Measurements from ENCODE around the gene GALNT2. TPM values are rescaled to one million over a fixed set of nuclear protein-coding genes. Genes with fewer than 3 reads are reported as not detected.

The GALNT2 gene
- total RNA-seq, result 17.2 TPM

DNA sequence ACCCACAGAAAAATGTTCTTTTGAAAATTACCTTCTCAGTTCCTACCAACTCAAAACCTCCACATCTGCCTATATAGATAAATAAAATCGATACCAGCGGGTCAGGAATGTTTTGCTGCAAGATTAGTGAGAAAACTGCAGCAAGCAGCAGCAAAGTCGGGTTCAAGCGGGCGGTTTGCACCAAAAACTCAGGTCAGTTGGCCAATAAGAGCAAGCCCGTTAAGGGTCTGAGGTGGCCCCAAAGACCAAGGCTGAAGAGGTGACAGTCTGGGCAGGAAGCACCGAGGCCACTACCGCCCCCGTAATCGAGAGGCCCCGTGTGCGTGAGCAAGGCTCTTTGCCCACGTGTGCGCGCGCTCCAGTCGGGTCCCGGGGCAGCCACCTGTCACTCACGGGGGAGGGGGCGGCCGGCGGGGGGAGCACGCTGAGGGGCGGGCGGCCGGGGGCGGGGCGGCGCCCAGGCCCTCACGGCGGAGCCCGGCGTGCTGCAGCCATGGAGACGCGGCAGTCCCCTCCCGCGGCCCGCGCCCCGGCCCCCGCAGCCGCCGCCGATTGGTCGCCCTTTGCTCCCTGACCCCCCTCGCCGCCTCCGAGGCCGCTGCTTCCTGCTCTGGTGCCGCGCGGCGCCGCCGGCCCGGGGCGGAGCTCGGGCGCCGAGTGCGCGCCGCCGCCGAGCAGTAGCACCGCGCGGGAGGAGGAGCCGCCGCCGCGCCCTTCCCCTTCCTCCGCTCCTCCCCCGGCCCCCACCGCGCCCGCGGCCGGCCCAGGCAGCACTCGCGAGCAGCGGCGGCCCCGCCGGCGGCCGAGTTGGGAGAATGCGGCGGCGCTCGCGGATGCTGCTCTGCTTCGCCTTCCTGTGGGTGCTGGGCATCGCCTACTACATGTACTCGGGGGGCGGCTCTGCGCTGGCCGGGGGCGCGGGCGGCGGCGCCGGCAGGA lies at the start of gene GALNT2:
TSS of gene GALNT2 (plus strand) at position 773 of the 939 bp plus-strand sequence. CDS start at position 816, 43 bp downstream.
- peaks cover 30% of the 10 kb centered on the region for H3K4me1 ChIP-seq (ENCODE audit: insufficient read depth, low read length)
- peak within 1 kb of the TSS; percentile 69 for H3K4me3 ChIP-seq (ENCODE audit: low read length)
- no peaks in the 10 kb centered on the region for H3K9me3 ChIP-seq (ENCODE audit: low read depth, low read length)
- H3K27me3 ChIP-seq (ENCODE audit: insufficient read depth, low read length), result no peaks in the 10 kb centered on the region

DNA sequence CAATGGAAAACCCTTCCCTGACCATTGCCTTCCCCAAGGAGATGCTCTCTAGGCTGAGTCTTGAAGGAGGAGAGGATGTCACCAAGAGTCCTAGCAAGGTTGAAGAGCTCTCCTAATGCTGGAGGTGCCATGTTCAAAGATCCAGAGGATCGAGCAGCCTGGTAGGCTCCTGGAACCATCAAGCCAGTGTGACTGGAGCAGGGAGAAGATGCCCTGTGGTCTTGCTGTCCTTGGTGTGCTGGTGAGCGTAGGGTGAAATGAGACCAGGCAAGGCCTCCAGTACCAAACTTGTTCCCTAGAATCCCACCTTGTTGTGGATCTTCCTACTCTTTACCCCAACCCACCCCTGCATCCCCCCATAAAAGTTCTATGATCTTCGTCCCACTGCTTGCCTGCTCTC lies 46.6 kb upstream of the GALNT2 start:
- H3K9me3 ChIP-seq (ENCODE audit: low read depth, low read length), result no peaks in the 10 kb centered on the region
- H3K4me1 ChIP-seq (ENCODE audit: insufficient read depth, low read length), result no peaks in the 10 kb centered on the region
- no peak overlapping the region for H3K4me3 ChIP-seq (ENCODE audit: low read length)
- H3K27me3 ChIP-seq (ENCODE audit: insufficient read depth, low read length), result no peaks in the 10 kb centered on the region

DNA sequence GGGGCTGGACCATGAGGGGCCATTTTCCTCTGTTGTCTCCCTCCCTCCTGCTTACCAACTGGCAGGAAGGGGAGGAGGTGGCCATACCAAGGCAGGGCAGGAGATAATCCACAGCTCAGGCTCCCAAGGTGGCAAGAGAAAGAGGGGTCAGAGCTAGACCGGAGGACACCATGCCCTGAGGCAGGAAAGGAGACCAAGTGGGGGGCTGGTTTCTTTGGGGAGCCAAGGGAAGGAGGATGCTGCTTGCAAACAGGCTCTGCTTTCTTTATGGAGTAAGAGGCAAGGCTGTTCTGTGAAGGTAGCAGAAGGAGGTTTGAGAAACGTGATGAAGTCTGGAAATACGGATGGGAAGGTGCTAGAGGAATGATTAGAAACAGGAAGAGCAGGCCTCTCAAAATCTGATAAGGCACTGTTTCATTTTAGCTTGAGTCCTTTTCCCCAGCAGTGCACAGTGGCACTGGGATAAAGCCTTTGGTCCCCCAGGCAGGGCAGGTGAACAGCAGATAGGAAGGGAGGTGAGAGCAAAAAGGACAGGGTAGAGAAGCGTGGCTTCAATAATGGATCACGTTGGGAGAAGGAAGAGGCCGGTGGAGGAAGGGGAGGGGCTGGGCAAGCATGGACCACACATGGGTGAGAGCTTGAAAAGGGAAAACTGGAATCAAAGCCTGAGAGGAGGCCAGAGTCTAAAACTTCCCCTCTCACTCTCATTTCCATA lies 44.2 kb upstream of the GALNT2 start:
- Histone ChIP-seq H3K27me3 (ENCODE audit: insufficient read depth, low read length) (no peaks in the 10 kb centered on the region), H3K4me1 (ENCODE audit: insufficient read depth, low read length) (no peaks in the 10 kb centered on the region), H3K9me3 (ENCODE audit: low read depth, low read length) (no peaks in the 10 kb centered on the region), H3K4me3 (ENCODE audit: low read length) (no peak overlapping the region)

DNA sequence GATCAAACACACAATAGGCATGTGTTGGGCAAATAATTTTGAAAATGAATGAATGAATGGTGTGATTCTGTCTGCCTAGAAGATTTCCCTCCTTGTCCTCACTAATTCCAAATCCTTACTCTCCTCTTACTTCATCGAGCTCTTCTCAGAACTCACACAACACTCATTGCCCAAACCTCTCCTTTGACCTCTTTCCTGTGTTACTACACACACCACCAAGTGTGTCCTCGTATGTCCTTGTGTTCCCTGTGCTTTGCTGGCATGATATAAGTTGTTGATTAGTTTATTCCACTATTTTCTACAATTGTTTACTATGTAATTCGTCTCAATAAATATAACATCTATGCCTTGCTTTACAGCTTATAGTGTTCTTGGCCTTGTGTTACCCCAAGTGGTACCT lies 41.4 kb upstream of the GALNT2 start:
- no peaks in the 10 kb centered on the region for H3K9me3 ChIP-seq (ENCODE audit: low read depth, low read length)
- no peak overlapping the region for H3K4me3 ChIP-seq (ENCODE audit: low read length)
- H3K4me1 ChIP-seq (ENCODE audit: insufficient read depth, low read length), result peaks cover under 1% of the 10 kb centered on the region
- no peaks in the 10 kb centered on the region for H3K27me3 ChIP-seq (ENCODE audit: insufficient read depth, low read length)

DNA sequence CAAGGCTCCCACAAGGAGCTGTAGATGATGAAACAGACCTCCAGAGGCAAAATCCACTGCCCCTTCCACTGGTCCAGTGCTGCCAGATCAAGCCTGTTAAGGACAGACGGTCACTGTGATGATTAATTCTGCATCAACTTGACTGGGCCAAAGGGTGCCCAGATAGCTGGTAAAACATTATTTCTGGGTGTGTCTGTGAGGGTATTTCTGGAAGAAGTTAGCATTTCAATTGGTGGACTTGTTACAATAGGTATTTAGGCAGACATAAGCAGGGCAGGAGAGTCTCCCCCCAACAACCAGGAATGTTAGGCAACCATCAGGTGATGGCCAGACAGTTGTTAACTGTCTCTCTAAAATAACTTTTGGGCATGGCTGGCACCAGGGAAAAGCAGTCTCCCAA lies 40.9 kb upstream of the GALNT2 start:
- H3K9me3 ChIP-seq (ENCODE audit: low read depth, low read length), result no peaks in the 10 kb centered on the region
- H3K4me3 ChIP-seq (ENCODE audit: low read length), result no peak overlapping the region
- no peaks in the 10 kb centered on the region for H3K27me3 ChIP-seq (ENCODE audit: insufficient read depth, low read length)
- H3K4me1 ChIP-seq (ENCODE audit: insufficient read depth, low read length), result peaks cover 5% of the 10 kb centered on the region

DNA sequence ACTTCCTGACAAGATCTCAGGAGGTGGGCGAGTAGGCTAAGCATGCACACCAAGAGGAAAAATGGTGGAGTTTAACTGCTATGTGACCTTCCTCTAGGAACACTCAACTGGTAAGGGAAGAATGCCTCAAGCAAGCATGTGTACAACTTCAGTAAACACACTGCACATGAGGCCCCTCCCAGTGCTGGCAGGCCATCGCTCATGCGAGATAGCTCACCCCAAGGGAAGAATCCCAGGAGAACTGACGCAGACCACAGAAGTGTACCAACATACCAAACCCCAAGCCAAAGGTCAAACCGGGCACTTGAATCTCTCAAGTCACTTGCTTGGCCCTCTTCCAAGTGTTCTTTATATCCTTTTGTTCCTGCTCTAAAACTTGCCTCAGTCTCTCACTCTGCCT lies 40.5 kb upstream of the GALNT2 start:
- Histone ChIP-seq H3K27me3 (ENCODE audit: insufficient read depth, low read length) (no peaks in the 10 kb centered on the region), H3K4me1 (ENCODE audit: insufficient read depth, low read length) (peaks cover 5% of the 10 kb centered on the region), H3K9me3 (ENCODE audit: low read depth, low read length) (no peaks in the 10 kb centered on the region), H3K4me3 (ENCODE audit: low read length) (no peak overlapping the region)

DNA sequence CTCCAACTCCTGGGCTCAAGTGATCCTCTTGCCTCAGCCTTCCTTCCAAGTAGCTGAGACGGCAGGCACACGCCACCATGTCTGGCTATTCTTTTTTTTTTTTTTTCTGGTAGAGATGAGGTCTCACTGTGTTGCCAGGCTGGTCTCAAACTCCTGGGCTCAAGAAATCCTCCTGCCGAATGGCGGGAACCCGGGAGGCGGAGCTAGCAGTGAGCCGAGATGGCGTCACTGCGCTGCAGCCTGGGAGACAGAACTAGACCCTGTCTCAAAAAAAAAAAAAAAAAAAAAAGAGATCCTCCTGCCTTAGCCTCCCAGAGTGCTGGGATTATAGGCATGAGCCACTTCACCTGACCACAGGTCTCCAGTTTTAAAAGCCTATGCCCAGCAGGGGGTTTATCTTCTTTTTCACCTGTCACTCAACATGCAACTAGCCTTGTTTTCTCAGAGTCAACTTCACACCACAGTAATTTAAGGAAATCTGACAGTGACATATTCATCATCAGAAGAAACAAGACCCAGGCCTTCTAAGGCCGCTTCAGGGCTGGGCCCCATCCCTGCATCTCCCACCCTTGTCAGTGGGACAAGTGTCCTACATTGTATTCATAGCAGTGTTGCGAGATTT lies 38.3 kb upstream of the GALNT2 start:
- Histone ChIP-seq H3K4me1 (ENCODE audit: insufficient read depth, low read length) (peaks cover 5% of the 10 kb centered on the region), H3K9me3 (ENCODE audit: low read depth, low read length) (no peaks in the 10 kb centered on the region), H3K4me3 (ENCODE audit: low read length) (no peak overlapping the region), H3K27me3 (ENCODE audit: insufficient read depth, low read length) (no peaks in the 10 kb centered on the region)

DNA sequence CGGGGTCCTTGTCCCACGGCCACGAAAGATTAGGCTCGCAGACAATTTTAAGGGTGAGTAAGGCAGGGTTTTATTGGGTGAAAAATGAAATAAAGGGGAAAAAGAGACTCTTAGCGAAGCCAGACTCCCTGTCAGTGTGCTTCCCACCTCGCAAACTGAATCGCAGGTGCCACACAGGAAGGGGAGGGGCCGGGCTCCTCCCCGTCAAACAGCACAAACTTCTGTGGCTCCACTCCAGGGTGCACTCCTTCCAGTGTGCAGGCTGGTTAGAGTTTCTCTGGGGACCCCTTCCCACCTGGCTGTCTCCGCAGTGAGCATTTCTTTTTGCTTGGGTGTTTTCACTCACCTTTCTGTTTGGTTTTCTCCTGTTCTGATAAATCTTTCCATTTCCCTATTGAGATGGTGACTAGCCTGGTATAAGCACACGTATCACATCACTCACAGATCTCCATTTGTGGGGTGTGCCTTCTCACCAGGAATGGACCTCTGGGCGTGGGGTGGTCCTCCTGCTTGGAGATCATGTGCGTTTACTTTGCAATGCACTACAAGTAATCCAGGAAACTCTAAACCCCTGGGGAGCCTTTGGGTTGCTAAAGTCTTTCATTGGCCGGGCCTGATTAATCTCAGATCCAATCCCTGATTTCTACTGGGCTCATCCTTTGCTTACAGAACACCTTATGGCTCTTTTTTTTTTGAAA lies 37.6 kb upstream of the GALNT2 start:
- Histone ChIP-seq H3K4me1 (ENCODE audit: insufficient read depth, low read length) (peaks cover 5% of the 10 kb centered on the region), H3K9me3 (ENCODE audit: low read depth, low read length) (no peaks in the 10 kb centered on the region), H3K27me3 (ENCODE audit: insufficient read depth, low read length) (no peaks in the 10 kb centered on the region), H3K4me3 (ENCODE audit: low read length) (no peak overlapping the region)

DNA sequence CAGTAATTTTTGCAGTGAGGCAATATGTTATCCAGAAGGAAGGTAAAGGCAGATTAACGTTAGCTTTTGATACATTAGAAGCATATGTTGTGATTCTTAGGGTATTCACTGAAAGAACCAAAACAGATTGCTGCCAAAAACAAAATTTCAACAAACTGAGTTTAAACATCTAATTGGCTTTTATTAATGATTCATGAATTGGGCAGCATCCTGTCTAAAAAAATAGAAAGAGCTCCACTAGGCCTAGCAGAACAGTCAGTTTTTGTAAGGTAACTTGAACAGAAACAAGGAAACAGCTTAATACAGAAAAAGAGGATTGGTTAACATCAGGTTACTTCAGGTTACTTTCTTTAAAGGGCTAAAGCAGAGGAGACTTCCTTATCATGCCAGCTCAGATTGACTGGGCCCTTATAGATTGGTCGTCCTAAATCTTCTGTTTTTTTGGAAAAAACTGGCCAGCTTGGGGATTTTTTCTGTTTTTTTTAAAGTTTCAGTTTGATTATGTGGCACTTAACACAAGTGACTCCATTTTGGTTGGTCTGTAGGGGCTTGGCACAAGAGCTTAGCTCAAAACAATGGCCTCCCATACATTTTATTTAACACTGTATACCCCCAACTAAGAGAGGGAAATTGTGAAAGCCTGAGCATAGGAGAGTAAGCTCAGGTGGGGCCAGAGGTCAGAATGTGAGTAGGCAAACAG lies 36.8 kb upstream of the GALNT2 start:
- H3K27me3 ChIP-seq (ENCODE audit: insufficient read depth, low read length), result no peaks in the 10 kb centered on the region
- no peak overlapping the region for H3K4me3 ChIP-seq (ENCODE audit: low read length)
- peaks cover under 1% of the 10 kb centered on the region for H3K9me3 ChIP-seq (ENCODE audit: low read depth, low read length)
- peaks cover 5% of the 10 kb centered on the region for H3K4me1 ChIP-seq (ENCODE audit: insufficient read depth, low read length)

DNA sequence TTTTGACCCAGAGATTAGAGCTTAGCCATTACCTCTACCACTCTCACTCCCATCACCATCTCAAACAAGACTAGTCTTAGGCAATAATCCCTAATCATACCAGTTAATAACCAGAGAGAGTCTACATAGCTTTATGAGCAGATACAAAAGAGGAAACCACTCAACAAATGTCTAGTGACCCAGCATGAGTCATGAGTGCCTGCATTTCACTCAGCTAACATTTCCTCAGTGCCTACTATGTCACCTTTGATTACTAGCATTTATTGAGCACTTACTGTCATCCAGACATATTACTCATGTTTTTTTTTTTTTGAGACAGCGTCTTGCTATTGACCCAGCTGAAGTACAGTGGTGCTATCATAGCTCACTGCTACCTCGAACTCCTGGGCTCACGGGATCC lies 35.9 kb upstream of the GALNT2 start:
- Histone ChIP-seq H3K4me1 (ENCODE audit: insufficient read depth, low read length) (peaks cover 5% of the 10 kb centered on the region), H3K4me3 (ENCODE audit: low read length) (no peak overlapping the region), H3K9me3 (ENCODE audit: low read depth, low read length) (peaks cover 10% of the 10 kb centered on the region), H3K27me3 (ENCODE audit: insufficient read depth, low read length) (no peaks in the 10 kb centered on the region)

DNA sequence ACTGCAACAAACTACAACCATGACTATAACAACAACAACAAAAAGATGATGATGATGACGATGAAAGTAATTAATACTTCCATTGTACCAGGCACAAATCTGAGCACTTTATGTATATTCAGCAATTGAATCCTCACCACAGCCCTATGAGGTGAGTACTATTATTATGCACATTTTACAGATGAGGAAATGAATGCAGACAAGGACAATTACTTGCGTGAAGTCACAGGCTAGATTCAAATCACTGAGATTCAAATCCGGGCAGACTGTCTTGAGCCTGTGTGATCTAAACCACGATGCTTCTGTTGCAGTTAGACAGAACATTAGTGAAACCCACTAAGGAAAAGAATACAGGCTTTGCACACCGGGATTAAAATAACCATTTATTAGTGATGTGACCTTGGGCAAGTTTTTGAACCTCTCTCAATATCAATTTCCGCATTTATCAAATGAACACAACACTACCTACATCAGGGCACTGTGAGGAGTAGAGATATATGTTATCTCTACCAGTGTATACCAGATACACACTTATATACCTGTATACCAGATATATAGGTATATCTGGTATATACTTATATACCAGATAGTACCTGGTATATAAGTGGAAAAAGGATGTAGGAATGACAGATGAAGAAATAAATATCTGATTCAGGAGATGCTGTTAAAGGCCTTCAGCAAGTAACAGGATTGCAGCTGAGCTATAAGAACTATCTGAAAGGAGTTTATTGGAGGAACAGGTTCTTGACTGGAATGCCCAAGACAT lies 34.3 kb upstream of the GALNT2 start:
- Histone ChIP-seq H3K9me3 (ENCODE audit: low read depth, low read length) (peaks cover 11% of the 10 kb centered on the region), H3K4me3 (ENCODE audit: low read length) (no peak overlapping the region), H3K4me1 (ENCODE audit: insufficient read depth, low read length) (peaks cover 5% of the 10 kb centered on the region), H3K27me3 (ENCODE audit: insufficient read depth, low read length) (no peaks in the 10 kb centered on the region)

DNA sequence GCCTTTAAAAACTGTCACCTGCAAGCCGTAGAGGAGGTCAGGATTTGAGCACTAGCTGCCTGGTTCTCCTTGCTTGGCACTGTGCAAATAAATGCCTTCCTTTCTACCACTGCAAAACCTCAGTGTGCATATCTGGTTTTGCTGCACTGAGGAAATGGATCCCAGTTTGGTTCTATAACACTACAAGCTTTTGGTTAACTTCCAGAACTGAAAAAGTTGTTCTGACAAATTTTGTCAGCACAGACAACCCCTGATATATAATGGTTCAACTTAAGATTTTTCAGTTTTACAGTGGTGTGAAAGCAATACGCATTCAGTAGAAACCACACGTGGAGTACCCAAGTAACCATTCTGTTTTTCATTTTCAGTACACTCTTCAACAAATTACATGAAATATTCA lies 29.8 kb upstream of the GALNT2 start:
- Histone ChIP-seq H3K4me3 (ENCODE audit: low read length) (no peak overlapping the region), H3K27me3 (ENCODE audit: insufficient read depth, low read length) (no peaks in the 10 kb centered on the region), H3K9me3 (ENCODE audit: low read depth, low read length) (peaks cover 11% of the 10 kb centered on the region), H3K4me1 (ENCODE audit: insufficient read depth, low read length) (no peaks in the 10 kb centered on the region)

DNA sequence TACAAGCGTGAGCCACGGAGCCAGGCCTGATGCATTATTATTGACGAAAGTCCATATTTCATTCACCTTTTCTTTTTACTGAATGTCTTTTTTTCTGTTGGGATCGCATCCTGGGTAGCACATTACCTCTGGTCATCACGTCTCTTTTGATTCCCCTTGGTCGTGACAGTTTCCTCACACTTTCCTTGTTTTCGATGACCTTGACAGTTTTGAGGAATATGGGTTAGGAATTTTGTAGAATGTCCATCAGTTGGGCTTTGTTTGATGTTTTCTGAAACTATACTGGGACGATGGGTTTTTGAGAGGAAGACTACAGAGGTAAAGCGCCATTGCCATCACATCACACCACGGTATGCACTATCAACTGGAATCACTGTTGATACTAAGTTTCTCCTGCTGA lies 26.6 kb upstream of the GALNT2 start:
- H3K4me1 ChIP-seq (ENCODE audit: insufficient read depth, low read length), result peaks cover 4% of the 10 kb centered on the region
- H3K9me3 ChIP-seq (ENCODE audit: low read depth, low read length), result peaks cover 9% of the 10 kb centered on the region
- no peaks in the 10 kb centered on the region for H3K27me3 ChIP-seq (ENCODE audit: insufficient read depth, low read length)
- H3K4me3 ChIP-seq (ENCODE audit: low read length), result no peak overlapping the region

DNA sequence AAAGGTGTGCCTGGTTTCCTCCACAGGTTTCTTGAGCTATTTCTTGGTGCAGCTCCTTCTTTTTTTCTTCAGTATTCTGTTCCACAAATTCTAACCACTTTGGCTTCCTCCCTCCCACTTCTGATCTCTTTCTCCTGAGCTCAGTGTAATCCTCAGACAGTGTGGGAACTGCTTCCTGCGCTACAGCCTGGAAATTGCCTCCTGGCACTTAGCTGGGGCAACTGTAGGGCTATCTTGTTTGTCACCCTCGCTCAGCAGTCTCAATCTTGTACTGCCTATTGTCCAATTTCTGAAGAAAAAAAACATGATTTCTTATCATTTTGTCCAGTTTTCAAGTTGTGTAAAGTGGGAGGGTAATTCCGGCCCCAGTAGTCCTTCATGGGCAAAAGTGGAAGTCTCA lies 24.0 kb upstream of the GALNT2 start:
- peaks cover 4% of the 10 kb centered on the region for H3K4me1 ChIP-seq (ENCODE audit: insufficient read depth, low read length)
- no peaks in the 10 kb centered on the region for H3K27me3 ChIP-seq (ENCODE audit: insufficient read depth, low read length)
- no peaks in the 10 kb centered on the region for H3K9me3 ChIP-seq (ENCODE audit: low read depth, low read length)

More for the DNA sequence above, 24.0 kb upstream of the GALNT2 start:
- no peak overlapping the region for H3K4me3 ChIP-seq (ENCODE audit: low read length)

All from mononuclear cell (primary cell).